HG03280 (cell line): ENCODE results near the gene ZNF213.
"Not testable (repeated sequence)": the region's sequence is repeated elsewhere in the genome, so short reads cannot be mapped to it uniquely, and the experiment has no call there.

Source experiments
- ATAC-seq: cut with Tn5 transposase; IDR thresholded peaks from one replicate; pipeline ENCODE4 v1.9.1; 2021; ENCODE audit warnings: mild to moderate bottlenecking, moderate library complexity; ENCODE audit not compliant: unreplicated experiment

ZNF213 gene

GRCh38 chr16:3129137-3130131, 5.4 kb upstream of the ZNF213 start:
- ATAC-seq = no peak

DNA sequence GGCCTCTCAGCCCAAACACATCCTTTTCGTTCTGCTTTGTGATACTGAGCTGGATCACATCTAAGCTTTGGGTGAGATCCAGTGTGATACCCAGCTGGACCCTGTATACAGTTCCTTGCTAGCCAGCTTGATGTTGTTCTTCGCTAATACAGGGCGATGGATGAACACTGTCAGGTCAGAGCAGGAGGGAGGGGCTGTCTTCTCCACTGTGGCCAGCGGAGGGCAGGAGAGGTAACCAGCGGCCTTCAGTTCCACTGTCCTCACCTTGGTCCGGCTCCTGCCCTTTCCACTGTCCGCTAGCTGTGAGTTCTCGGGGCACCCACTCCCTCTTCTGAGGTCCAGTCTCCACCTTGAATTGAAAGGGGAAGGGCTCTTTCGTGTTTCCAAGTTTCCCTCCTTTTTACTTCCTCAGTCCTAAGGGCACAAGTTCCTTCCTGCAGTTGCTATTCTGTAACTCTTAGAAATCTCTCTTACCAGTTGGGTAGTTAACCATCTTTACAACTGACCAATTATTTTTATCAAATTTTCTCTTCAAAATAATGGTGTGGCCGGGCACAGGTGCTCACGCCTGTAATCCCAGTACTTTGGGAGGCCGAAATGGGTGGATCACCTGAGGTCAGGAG, 3.0 kb upstream of the ZNF213 start:
- no peak for ATAC-seq

DNA sequence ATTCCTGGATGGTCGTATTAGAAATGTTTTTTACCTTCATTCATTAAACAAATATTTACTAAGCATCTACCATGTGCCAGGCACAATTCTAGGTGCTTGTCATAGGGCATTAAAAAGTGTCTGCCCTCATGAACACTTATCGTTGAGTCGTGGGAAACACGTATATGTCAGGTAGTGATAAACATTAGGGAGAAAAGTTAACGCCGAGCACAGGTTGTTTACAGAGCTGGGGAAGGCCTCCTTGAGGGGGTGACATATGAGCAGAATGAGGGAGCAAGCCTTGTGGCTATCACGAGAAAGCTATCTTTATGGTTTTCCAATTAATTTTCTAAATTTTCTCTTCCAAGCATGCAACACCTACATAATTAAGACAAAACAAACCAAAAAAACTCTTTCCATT, 985 bp upstream of the ZNF213 start:
- no peak for ATAC-seq

DNA sequence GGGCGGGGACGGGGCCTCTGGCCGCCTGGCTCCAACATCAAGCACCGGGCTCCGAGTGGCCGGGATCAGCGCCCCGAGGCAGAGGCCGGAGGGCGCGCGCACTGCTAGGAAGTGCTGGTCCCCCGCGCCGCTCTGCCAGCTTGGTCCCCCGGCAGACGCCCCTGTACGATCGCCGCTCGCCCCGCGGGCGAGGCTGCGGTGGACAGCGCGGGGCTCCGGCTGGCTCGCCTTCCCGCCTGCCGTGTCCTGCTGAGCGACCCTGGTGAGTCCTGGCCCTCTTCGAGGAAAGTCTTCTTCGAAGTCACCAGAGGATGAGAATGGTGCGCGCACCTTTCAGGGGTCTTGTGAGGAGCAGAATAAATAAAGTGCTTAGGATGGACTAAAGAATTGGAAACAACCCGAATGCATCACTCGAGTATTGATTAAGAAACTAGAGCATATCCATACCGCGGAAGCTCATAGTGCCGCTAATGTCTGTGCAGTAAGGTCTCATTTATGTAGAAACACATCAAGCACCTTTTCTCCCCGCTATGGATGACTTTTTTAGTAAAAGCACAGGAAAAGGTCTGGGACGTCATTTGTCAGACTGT, 392 bp downstream of the ZNF213 start:
- ATAC-seq = no peak

DNA sequence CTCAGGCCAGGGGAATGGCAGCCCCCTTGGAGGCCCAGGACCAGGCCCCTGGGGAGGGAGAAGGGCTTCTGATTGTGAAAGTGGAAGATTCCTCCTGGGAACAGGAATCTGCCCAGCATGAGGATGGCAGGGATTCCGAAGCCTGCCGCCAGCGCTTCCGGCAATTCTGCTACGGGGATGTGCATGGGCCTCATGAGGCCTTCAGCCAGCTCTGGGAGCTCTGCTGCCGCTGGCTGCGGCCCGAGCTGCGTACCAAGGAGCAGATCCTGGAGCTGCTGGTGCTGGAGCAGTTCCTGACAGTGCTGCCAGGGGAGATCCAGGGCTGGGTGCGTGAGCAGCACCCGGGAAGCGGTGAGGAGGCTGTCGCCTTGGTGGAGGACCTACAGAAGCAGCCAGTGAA, 2.4 kb downstream of the ZNF213 start:
- ATAC-seq = no peak

DNA sequence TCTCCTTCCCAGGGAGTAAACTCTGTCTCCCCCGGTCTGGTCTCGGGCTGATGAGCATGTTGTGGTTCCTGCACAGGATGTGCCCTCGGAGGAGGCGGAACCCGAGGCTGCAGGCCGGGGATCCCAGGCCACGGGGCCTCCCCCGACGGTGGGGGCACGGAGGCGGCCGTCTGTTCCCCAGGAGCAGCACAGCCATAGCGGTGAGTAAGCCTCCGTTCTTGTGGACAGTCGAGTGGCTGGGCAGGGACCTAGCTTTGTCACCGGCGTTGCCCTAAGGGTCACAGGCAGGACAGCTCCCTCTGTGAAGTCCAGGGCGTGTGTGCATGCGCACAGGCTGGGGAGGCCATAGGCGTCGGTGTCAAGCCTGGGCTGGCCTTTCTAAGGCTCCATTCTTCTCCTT, 3.5 kb downstream of the ZNF213 start:
- ATAC-seq = no peak

GRCh38 chr16:3138823-3139426, 4.1 kb downstream of the ZNF213 start:
- ATAC-seq = no peak

GRCh38 chr16:3139561-3139960, 4.7 kb downstream of the ZNF213 start:
- ATAC-seq = not testable (repeated sequence)

- no peak for ATAC-seq
These were observed 6.0 kb downstream of the ZNF213 start for GRCh38 chr16:3140603-3141427.

GRCh38 chr16:3141781-3142311, 7.0 kb downstream of the ZNF213 start:
- ATAC-seq = no peak

DNA sequence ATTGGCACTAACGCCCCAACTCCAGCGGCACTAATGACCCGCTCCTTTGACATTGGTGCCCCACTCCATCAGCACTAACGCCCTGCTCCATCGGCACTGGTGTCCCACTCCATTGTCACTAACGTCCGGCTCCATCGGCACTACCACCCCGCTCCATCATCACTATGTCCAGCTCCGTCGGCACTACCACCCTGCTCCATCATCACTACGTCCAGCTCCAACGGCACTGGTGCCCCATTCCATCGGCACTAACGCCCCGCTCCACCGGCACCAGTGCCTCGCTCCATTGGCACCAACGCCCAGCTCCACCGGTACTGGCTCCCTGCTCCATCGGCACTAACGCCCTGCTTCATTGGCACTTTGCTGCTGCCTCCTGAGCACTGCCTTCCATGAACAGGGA, 7.5 kb downstream of the ZNF213 start:
- no peak for ATAC-seq

- no peak for ATAC-seq
These were observed 7.9 kb downstream of the ZNF213 start for GRCh38 chr16:3142770-3143169.

GRCh38 chr16:3143189-3143588, 8.4 kb downstream of the ZNF213 start:
- ATAC-seq = no peak

DNA sequence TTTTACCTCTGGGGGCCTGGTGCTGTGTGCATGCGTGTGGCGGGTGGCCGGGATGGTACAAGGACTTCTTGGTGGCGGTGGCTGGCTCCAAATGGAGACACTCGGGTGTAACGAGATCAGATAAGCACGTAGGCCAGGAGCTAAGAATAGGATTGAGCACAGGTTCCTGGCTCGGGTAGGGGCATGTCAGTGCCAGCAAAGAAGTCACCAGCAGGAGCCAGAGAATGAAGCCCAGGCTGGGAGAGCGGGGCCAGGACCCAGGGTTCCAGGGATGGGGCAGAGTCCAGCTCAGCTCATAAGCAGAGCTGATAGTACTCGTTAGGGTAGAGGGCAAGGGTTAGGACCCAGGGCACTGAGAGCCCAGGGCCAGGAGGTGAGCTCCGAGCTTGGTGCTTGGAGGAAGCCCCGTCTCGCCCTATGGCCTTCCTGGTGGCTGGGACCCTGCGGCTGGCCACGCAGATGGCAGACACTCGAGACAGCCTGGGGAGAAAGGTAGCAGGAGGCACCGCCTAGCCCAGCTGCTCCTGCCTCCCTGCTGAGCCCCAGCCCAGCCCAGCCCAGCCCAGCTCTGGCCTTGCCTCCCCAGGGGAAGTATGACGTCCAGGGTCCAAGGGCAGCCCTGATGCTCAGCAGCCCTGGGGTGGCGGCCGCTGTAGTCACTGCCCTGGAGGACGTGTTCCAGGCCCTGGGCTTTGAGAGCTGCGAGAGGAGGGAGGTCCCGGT, 8.9 kb downstream of the ZNF213 start:
- no peak for ATAC-seq

GRCh38 chr16:3144321-3144983, 9.6 kb downstream of the ZNF213 start:
- ATAC-seq = no peak

DNA sequence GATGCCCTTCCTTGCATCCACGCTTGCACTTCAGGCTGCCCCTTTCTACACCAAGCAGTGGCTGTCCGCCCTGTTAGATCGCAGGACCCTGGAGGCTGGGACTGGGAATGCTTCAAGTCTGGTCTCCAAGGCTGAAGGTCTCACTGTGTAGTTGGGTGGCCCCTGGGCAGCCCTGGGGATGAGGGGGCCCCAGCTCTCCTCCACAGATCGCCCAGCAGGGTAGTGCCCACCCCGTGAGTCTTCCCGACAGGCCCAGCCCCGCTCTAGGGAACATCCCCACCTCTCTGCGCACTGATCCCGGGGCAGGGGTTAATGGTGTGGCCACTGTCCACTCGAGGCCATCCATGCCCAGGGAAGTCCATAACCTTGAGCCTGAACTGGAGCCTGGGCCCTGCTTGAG, 10.3 kb downstream of the ZNF213 start:
- ATAC-seq = no peak

DNA sequence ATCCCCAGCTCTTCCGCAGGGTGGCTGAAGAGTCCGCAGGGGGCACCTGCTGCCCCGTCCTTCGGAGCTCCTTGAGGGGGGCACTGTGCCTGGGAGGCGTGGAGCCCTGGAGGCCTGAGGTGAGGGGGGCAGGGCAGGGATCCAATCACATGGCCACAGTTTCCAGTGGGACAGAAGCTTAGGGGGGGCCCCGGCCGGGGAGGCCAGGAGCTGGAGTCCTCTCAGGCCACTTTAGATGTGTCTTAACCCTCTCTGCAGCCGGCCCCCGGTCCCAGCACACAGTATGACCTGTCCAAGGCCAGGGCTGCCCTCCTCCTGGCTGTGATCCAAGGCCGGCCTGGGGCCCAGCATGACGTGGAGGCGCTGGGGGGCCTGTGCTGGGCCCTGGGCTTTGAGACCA, 10.8 kb downstream of the ZNF213 start:
- no peak for ATAC-seq

GRCh38 chr16:3147046-3147756, 12.4 kb downstream of the ZNF213 start:
- no peak for ATAC-seq

DNA sequence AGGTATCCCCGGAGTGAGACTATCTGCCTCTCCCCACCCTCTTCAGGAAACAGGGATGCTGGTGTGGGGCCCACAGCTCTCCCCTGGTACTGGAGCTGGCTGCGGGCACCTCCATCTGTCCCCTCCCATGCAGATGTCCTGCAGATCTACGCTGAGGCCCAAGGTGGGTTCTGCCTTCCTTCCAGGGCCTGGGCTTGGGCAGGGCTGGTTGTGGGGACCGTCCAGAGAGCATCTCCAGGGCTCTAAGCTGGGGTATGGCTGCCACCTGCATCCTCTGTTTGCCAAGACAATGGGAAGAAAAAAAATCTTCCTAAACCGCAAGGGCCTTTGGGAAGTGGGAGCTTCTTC, 12.9 kb downstream of the ZNF213 start:
- no peak for ATAC-seq
